ENCODE data around the gene EYA4.

EYA4 gene

DNA sequence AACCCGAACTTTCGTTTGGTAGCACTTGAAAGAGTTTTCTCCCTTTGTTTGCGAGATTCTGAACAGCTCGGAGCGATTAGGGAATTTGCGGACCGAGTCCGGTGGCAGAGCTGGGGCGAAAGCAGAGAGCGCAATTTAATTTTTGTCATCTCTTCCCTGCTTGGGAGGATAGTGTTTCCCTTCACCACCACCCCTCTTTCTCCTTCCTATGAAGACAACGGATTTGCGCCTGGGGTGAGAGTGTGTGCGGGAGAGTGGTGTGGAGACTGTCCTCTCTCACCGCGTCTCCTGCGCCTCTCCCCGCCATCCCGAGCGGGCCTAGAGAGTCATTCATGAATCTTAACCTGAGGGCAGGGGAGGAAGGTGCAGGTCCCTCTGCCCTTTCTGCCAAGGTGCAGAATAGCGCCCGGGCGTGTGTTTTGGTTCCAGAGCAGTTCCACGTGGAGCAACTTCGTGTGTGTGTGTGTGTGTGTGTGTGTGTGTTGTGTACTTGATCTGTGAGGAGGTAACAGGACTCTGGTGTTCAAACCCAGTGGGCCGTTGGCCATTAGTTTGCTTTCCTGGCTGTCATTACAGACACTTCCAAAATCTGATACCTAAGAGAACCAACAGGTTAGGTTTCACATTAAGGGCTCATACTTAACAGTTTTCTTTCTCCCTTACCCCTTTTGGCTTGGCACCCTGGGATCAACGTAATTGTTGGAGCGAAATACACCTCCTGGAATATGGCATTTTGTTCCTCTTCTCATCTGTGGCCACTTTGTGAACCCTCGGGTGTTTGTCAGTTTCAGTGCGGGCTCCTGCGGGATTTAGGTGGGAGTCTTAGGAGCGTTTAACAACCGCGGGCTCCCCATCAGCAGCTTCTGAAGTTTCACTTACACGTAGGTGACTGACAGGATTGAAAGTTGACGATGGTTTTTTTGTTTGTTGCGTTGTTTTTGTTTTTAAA is 1.8 kb downstream of the EYA4 start:
- DNase-seq = peak; percentile 80

DNA sequence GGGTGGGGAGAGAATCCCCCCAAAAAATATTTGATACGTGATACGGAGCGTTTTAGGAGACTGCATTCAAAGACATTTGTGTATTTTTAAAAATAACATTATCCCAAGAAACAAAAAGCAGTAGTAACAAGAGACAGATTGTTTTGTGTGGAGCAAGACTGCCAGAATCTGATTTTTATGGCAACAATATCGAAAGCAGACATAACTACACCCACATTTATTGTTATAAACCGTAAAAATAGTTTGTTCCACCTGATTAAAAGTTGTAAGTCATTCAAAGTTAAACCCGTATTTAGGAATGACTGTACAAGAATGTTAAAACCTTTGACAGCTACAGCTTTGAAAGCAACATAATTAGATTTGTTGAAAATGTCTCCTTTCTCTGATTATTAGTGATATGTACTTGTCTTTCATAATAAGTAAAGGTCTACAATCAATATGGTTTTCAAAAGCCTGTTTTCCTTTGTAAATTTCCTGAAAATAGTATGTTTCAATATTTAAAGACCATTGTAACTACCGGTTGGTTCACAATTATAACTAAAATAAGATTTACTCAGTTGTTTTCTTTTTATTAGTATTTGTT is 2.7 kb downstream of the EYA4 start:
- DNase-seq = peak; percentile 35

DNA sequence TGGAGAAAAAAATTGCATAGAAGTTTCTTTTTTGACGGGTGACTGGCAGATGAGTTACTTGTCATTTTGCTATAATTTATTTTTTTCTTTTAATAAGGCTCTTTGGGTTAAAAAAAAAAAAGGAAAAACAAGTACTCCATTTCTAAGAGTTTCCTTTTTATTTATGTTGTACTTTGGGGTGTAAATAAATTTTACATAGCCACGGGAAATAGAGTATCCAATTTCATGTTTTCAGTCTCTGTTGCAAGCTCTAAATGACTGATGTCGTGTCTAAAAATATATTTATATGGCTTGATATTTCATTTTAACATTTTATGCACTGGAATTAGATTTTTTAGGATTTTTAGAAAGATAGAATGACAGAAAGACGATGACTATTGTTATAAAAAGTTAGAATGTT is 3.4 kb downstream of the EYA4 start:
- DNase-seq = no peak

DNA sequence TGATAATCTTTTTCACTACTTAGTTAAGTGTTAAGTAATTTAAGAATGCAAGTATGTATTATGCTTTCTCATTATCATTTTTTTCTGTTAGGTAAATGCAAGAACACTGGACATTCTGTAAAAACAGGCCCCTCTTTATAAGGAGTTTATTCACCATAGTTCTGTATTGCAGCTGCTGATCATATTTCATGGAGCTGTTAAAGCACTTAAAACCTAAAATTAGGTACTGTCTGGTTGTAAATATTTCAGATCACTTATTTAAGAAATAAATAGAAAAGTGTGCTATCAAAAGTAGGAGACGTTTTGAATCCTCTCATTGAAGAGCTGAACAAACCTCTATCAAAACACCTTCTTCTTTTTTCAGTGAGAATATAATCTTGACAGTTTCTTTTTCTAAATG is 3.9 kb downstream of the EYA4 start:
- no peak for DNase-seq

DNA sequence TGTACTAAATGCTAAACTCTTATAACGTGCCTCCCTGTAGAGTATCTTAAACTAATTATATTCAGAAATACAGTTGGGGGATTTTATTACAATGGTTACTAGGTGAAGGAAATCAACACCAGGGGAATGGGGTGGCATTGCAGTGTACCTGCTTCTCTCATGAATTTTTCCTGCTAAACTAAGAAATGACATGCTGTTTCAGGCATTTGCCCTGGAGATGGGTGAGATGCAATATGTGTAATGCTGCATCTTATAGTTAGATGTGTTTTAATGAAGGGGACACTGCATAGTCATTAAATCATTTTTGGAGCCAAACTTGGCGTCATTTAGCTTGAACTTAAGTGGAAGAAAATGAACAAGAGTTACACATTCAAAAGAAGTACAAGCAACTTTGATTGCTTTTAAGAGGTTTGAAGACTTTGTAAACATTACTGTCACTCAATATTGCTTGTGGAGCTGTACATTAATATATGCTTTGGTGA is 4.3 kb downstream of the EYA4 start:
- DNase-seq = no peak

DNA sequence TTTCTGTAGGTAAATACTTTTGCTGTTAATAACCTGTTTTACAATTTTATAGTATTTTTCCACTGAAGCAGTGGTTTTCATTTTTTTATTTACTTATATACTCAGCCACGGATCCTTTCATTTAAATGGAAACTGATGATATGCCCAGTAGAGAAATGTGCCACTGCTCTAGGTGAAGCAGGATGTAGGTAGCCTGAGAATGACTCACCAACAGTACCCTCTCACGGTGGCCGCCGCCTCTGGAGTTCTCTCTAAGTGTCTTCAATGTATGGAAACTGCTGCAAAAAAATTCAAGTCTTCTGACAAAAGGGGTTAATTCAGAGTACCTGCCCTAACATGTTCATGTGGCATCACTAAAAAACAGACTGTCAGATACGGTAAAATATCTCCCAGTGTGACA is 6.4 kb downstream of the EYA4 start:
- no peak for DNase-seq

DNA sequence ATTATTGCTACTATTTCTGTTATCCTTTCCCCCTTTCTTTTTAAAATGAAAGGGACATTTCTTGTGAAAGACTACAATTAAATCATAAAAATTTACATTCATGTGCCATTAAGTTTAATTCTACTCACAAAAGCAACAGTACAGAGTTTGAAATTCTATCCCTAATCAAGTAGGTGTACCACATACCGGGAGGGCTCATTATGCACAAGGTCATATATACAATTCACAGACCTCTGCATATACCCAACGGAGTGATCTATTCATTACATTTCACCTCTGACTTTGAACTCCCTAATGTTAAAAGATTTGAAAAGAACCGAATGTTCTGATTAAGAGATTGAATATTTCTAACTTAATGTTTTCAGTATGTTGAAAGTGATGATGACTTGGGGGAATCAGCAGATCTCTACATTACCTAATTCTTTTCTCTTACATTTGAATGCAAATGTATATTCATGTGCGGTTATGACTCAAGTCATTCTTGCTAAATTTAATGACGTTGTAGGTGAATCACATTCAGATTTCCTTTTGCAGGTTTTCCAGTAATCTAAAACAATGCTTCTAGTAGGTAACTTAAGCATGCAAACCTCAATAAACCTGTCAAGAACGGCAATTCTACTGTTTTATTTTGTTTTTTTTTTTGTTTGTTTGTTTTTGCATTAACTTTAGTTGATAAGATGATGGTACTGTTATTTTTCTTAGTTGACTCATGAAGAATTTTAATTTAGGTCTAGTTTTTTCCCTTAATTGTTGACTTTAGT is 7.3 kb downstream of the EYA4 start:
- DNase-seq = no peak

DNA sequence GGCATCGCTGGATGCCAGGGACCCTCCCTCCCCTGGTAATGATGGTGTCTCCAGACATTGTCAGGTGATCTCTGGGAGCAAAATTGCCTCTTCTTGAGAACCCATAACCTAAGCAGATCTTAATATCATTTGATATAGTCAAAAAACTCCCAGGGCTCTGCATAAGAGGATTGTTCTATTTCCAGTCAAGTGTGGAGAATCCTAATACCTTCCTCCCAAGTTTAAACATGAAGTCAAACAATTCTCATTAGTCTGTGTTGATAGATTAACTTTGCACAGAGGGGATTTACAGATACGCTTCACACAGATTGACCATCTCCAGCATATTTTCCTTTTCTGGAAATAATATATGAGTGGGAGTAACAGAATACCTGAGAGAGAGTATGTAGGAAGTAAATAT is 10.5 kb downstream of the EYA4 start:
- DNase-seq = no peak

DNA sequence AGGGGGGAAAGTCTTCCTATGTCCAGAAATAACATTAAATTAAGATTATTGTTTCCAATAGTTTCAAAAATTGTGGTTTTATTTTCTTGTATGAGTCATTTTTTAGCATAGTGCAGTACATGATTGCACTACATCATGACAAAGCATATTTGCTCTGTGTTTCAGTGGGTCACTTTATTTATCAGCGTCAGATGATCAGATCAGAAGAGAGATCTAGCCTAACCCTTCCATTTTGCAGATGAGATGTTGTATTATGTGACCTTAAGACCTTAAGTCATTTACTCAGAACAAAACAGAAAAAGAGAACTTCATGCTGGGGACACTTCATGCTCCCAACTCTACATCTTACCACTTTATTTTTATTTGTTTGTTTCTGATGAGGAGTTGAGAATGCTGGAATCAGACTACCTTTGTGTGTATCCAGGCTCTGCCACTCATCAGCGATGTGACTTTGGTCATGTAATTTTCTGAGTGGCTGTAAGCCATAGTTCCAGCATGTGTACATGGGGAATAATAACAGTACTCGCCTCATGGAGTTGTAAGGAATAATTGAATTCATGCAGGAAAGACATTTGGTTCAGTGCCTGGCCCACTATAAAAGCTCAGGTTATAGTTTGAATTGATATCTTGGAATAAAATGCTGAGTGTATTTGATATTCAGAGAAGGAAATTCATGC is 13.5 kb downstream of the EYA4 start:
- DNase-seq = no peak

DNA sequence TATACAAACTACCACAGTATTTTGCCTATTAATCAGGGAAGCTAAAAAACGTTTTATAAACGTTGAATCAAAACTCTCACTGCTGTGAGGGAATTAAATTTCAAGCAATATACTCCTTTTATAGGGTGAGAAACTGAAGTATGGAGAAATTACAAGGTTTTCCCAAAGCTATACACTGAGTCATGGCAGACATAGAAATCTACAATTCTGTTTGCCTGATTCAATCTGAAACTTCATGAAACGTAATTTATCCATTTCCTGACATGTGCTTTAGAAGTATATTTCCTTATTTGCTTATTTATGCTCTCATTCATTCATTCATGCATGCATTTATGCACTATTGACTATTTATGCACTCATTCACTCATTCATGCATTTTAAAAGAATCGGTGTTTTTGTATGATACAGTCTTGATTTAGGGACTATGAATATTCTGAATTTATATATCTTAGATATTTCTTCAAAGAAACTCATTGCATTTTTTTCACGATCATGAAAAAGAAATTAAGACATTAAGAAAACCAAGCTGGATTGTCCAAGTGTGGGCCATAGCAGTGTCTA is 16.5 kb downstream of the EYA4 start:
- DNase-seq = no peak

DNA sequence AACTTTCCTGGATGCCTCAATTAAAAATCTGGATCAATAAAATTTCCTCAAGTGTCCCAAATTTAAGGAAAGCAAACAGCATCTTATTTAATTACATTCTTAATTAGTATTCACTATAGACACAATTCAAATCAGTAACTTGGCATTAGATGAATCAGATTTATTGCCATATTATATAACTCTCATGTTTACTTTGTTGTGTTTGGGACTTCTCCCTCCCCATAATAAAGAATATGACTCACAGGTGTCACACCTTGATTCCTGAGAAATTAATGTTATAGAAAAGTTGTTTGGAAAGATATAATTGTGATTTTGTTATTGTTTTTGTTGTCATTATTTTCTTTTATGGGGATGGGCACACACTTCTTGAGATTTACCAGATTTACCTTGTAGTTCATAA is 18.4 kb downstream of the EYA4 start:
- DNase-seq = no peak

DNA sequence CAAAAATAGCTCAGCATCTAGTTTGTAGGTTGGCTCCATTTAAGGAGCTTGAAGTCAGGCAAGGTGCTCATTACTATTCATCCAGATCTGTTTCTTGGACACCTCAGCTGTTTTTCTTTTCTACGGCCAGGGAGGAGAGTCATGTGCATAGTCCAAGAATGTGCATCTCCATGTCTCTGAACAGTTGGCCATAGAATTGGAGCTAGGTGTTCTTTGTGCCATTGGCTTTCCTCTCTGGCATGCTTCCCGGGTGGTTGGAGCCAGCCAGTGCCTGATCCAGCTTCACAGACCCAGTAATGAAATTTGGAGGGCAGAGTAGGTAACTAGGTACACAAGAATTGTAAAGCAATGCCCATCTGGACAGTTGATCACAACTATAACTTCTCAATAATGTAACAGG is 21.6 kb downstream of the EYA4 start:
- DNase-seq = no peak

DNA sequence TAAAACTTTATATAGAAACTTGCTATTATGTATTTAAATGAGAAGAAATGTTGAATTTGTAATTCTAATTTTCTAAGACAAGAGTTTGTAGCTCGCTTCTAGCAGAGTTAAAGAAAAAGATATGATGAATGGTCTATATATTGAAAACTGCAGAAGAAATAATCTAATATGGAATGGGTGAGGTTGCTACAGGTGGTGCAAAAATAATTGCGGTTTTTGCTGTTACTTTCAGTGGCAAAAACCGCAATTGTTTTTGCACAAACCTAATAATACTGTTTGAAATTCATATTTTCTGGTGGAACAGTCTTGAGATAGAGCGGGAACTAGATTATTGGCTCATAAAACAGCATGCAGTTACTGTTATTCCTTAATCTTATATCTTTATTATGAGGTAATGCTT is 23.9 kb downstream of the EYA4 start:
- no peak for DNase-seq

DNA sequence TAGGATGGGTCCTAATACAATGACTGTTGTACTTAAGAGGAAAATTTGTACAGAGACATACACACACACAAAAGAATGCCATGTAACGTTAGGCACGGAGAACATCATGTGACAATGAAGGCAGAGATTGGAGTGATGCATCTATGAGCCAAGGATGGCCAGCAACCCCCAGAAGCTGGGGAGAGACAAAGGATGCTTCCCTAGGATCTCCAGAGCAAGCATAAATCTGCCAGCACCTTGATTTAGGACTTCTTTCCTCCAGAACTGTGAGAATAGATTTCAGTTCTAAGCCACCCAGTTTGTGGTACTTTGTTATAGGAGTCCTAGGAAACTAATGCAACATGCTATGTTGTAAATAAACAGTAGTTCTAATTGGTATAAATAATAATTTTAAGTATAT is 25.0 kb downstream of the EYA4 start:
- no peak for DNase-seq

DNA sequence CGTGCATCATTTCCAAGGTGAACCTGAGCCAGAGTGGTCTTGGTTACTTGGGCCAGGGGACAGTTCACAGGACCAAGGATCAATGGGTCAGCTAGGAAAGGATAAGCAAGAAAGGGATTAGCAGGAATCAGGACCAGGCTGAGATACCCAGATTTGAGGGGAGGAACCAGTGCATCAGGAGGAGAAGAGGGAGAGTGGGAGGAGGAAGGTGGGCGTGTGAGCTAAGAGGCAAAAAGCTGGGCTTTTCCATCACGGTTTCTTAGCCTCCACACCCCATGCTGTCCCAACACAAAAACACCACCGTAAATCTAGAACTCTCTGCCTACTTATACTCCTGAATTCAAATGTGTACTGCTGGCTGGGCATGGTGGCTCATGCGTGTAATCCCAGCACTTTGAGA is 27.5 kb downstream of the EYA4 start:
- DNase-seq = no peak

DNA sequence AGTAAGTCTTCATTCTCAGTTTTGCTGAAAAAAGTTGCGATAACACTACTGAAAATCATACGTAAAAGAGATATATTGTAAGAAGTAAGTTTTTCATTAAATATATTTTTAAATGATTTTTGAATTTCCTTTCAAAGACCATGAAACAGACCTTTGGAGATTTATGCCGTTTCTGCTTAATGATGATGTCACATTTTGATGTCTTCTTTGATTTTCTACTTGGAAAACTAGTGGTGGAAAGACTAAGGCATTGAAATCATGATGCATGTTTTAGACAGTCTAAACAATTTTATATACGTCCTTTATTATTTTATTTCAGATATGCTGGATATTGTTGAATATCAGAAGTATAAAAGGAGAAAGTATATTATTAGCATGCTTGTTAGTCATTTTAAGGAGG is 33.7 kb downstream of the EYA4 start:
- DNase-seq = no peak

DNA sequence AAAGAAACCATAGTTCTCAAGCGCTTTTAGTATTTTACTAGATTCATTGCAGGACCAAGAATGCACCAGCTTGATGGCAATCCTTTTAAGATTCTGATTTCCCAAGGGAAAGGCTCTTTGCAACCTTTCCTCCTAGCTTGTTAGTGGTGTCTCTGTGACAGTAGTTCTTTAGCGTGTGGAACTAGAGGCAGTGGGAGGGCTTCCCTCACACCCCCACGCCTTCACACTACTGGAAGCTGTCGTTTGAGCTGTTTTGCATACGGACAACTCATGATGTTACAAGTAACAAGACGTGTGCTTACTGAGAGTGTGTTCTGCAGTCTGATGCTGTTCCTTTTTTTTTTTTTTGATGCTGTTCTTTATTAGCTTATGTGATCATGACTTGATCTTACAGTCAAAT is 34.1 kb downstream of the EYA4 start:
- DNase-seq = no peak

DNA sequence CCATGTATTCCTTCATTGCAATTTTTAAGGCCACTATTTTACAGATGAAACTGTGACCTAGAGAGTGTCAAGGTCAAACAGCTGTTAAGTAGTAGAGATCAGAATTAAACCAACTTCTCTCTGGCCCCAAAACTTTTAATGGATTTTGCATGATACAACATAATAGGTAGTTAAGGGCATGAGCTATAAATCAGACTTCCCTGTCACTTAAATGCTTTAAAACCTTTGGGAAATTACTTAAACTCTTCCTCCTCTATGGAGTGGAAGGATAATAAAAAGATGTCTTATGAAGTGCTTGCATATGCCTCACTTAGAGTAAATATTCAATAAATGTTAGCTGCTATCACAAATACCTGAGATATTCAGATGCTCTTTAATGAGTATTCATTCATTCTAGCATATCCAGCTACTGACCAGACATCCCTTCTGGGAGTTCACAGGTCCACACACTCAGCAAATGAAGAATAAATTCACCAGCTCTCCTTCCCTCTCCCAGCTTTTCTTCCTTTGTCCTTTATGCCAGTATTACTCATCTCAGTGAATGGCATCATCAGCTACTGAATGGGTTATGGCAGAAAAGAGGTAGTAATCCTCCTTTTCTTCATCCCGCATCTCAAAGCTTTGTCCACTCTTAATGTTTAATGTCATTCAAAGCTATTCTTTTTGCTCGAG is 36.2 kb downstream of the EYA4 start:
- no peak for DNase-seq

DNA sequence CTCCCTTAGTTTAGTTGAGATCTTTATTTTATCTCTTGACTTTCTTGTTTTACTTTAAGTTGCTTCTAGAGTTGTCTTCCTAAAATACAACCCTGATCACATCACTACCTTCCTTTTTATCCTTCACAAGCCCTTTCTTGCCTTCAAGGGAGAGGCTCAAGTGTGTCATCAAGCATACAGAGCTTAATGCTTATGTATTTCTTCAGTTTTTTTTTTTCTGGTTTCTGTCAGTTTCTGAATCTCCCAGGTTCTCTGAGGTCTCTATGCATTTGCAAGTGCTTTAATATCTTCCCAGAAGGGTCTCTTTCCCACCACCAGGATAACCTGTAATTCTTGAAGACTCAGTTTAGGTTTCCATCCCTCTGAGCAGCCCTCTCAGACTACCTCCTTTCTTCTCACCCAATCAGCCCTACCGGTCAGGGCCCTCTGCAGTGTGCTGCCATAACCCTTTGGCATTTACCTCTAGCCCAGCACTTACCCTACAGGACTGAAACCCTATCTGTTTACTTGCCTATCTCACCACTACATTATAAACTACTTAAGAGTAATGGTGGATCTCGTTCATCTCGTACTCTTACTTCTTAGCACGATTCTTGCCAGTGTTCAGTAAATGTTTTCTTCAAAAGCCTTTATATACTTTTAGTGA is 36.9 kb downstream of the EYA4 start:
- DNase-seq = no peak

DNA sequence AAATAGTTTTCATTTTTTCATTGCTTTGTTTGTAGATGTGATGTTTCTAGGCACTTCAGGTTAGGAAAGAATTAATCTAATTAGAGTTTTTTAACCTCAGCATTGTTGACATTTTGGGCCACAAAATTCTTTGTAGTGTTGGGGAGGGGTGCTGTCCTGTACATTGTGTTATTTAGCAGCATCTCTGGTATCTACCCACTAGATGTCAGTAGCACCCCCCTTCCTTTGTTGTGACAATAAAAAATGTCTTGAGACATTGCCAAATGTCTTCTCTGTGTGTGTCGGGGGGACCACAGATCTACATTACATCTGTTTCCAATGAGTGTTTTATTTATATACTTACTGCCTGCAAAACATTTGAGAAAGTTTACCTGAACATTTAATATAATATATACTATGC is 45.6 kb downstream of the EYA4 start:
- DNase-seq = no peak

DNA sequence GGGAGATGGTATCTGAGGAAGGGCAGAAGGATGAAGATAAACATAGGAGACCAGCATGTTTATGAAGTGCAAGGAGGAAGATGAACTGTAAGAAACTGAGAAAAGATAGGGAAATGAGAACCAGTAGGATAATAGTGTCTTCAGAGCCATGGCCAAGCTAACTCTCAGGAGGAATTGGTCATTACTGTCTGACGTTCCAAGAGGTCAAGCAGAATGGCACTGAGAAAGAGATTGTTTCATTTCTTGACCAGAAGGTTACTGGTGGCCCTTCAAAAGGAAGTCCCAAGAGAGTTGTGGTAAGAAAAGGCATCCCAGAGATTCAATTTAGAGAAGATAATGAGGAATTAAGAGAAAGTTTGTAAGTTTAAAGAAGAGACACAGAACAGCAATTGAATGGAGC is 47.5 kb downstream of the EYA4 start:
- DNase-seq = no peak
